Loucy (cell line): ENCODE results near the gene PDLIM3.

Experiments used
- CTCF ChIP-seq: fragments of 200-600 bp; sonication (generic); conservative IDR thresholded peaks from 2 replicates; pipeline ENCODE4 v1.5.1; 2014; ENCODE audit warnings: mild to moderate bottlenecking, antibody characterized with exemption, low read length
- EZH2phosphoT487 ChIP-seq: fragments of 200-600 bp; IDR thresholded peaks from 2 replicates; pipeline ENCODE4 v1.6.1; 2018; ENCODE audit warnings: antibody characterized with exemption, mild to moderate bottlenecking, moderate library complexity, borderline replicate concordance

- TF ChIP-seq CTCF: no peak
- no peak for TF ChIP-seq EZH2phosphoT487
These were observed 24.6 kb upstream of the PDLIM3 start for GRCh38 chr4:185559915-185560281.
